ENCODE results near the gene DVL3. TPM values are rescaled to one million over a fixed set of nuclear protein-coding genes. Genes with fewer than 3 reads are reported as not detected.
"Not testable (repeated sequence)": the region's sequence is repeated elsewhere in the genome, so short reads cannot be mapped to it uniquely, and the experiment has no call there.

DVL3 gene
- 38.6 and 46.8 TPM in 2 replicates for total RNA-seq (2014; rRNA removed; shearing (Covaris generic))
- polyA plus RNA-seq (2015; cell fraction: cytosol; rRNA removed): 35.6 and 40.9 TPM in 2 replicates
- polyA plus RNA-seq (2015; cell fraction: nucleus; rRNA removed): 121 TPM in 2 replicates

DNA sequence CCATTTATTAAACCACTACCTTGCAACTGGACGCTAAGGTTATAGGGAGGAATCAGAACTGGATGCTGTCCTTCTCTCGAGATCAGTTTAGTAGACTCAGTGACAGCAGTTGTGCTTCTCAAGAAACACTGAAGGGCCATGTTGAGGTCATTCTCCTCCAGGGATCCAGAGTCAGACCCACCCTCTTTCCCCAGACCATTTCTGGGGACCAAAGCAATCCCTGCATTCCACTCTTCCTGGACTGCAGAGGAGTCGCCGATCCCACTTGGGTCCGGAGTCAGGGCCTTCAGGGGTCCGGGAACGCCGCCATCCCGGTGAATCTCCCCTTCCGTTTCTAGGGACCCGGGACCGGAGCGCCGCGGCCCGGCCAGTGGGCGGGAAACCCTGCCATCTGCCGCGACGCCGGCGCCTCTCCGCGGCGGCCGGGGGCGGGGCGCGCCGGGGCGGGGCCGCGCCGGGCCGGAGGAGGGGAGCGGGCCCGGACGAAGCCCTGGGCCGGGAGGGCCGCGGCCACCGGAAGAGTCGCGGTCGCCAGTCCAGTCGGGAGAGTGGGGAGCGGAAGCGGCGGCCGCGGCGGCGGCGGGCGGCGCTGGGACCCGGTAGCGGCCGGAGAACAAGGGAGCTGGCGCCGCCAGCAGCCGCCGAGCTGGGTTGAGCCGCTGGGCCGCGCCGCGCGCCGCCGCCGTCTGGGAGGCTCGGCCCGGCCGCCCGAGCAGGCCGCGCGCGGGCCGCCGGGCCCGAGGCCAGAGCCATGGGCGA lies at the start of gene DVL3:
TSS of gene DVL3 (plus strand) at position 493 of the 759 bp plus-strand sequence. CDS start at position 752, 259 bp downstream.
- peak; percentile 57 for DNase-seq (ENCODE audit: low read depth)

- peak; percentile 84 for DNase-seq (ENCODE audit: low read depth)
These were observed 44.9 kb upstream of the DVL3 start for GRCh38 chr3:184110316-184110725.

DNA sequence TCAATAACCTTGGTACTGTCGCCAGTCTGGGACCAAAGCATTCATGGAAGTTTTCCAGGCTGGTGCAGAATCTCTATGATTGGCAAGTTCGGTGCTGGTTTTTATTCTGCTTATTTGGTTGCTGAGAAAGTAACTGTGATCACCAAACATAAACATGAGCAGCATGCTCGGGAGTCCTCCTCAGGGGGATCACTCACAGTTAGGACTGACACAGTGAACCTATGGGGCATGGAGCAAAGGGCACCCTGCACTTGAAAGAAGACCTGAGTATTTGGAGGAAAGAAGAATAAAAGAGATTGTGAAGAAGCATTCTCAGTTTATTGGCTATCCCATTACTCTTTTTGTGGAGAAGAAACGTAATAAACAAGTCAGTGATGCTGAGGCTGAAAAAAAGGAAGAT lies 39.2 kb upstream of the DVL3 start:
- DNase-seq (ENCODE audit: low read depth): no peak

GRCh38 chr3:184117636-184118035 lies 37.5 kb upstream of the DVL3 start:
- peak; percentile 25 for DNase-seq (ENCODE audit: low read depth)

DNA sequence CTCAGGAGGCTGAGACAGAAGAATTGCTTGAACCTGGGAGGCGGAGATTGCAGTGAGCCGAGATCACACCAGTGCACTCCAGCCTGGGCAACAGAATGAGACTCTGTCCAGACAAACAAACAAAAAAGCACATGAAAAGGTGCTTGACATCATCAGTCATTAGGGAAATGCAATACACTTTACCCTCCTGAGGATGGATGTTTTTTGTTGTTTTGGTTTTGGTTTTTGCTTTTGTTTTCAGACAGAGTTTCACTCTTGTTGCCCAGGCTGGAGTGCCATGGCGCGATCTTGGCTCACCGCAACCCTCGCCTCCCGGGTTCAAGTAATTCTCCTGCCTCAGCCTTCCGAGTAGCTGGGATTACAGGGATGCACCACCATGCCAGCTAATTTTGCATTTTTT lies 34.1 kb upstream of the DVL3 start:
- DNase-seq (ENCODE audit: low read depth): not testable (repeated sequence)

- no peak for DNase-seq (ENCODE audit: low read depth)
These were observed 29.2 kb upstream of the DVL3 start for GRCh38 chr3:184126006-184126405.

DNA sequence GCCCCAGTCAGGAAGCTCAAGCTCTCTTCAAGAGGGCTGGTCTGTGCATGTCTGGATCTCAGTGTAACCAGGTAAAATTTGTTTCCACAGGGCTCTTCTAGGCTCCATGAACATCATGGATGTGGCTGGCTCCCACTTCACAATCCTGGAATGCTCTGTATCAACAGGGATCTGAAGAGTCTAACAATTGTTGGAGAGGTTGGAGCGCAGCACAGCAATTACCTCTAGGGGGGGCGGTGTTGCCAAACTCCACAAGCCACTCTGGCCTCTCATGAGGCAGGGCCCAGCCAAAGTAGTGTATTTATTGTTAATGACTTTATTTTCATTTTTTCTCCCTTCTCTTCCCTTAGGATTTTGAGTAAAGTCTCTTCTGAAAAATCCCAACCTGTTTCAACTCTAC lies 26.2 kb upstream of the DVL3 start:
- DNase-seq (ENCODE audit: low read depth): peak; percentile 52

GRCh38 chr3:184132945-184133344 lies 22.2 kb upstream of the DVL3 start:
- DNase-seq (ENCODE audit: low read depth): no peak

- DNase-seq (ENCODE audit: low read depth): peak; percentile 92
These were observed 21.1 kb upstream of the DVL3 start for GRCh38 chr3:184133840-184134745.

GRCh38 chr3:184134746-184135148 lies 20.4 kb upstream of the DVL3 start:
- DNase-seq (ENCODE audit: low read depth): no peak

DNA sequence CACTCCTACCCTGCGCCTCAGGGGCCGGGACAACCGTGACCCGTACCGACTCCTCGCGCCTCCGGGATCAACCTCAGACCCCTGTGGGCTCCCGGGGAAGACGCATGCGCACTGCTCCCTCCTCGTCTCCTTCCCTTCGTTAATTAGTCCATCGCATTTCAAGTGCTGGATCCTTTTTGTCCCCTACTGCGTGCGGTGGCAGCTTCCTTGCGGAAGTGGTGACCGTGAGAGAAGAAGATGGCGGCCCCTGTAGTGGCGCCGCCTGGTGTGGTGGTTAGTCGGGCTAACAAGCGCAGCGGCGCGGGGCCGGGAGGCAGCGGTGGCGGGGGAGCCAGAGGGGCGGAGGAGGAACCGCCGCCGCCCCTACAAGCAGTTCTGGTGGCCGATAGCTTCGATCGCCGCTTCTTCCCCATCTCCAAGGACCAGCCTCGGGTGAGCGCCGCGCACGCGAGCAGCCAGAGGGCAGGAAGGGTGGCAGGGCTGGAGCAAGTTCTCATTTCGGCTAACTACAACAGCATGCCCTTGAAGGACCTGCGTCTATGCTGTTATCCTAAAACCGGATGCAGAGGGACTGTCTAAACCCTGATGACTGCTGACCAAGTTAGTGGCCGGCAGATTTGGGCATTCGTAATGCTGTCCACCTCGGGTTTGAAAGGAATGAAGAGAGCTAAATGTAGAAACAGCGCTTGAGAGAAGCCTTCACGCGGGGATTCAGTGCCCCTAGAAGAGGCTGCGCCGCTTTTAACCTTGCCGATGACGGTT lies 19.8 kb upstream of the DVL3 start, which contains the start of gene EIF2B5:
TSS of gene EIF2B5 (plus strand) at position 210 of the 762 bp plus-strand sequence. CDS start at position 238, 28 bp downstream.
- DNase-seq (ENCODE audit: low read depth): peak; percentile 93

DNA sequence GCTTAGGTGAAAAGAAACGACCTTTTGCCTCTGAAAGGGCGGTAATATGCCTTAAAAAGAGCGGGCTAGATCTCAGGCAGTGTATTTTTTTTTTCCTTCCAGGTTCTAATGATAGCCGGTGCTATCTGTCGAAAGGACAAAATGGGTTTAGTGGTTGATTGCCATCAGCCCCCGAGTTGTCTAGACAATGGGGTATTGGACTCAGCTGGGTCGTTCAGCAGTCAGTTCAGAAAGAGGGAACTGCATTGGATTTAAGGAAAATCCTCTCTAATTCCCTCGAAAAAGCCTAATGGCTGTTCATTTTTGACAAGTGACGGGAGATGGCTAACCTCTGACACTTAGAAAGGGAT lies 19.3 kb upstream of the DVL3 start:
- no peak for DNase-seq (ENCODE audit: low read depth)

GRCh38 chr3:184140436-184140835 lies 14.7 kb upstream of the DVL3 start:
- DNase-seq (ENCODE audit: low read depth): no peak

- no peak for DNase-seq (ENCODE audit: low read depth)
These were observed 13.0 kb upstream of the DVL3 start for GRCh38 chr3:184142199-184142598.

DNA sequence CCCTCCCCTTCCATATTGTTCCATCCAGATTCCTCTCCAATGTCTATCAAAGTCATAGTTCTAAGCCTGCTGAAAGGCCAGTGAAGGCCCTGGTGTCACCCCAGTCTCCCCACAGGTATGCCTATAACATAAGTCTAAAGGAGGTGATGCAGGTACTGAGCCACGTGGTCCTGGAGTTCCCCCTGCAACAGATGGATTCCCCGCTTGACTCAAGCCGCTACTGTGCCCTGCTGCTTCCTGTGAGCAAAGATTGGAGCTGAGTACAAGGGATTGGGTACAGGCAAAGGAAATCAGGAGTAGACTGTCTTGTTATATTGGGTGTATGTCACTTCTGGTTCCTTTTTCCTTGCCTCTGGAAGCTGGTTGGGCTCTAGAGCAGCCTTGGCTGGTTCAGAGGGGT lies 11.8 kb upstream of the DVL3 start:
- DNase-seq (ENCODE audit: low read depth): no peak

GRCh38 chr3:184144505-184144904 lies 10.7 kb upstream of the DVL3 start:
- no peak for DNase-seq (ENCODE audit: low read depth)

DNA sequence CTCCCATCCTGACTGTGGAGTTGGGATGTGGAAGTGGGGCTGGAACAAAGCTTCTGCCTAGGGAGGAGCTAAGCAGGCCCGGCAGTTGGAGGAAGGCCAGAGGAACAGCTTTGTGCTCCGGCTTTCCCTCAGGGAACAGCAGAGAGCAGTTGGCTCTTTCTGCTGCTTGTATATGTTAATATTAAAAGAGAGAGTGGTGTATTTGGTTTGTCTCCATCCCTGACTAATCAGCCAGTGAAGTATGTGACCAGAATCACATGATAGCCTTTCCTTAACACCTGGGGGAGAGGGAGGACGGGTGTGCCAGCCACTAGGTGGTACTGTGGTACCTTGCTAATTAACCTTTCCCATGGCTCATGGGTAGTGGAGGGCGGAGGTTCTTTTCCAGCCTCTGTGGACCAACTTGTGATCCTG lies 10.1 kb upstream of the DVL3 start:
- DNase-seq (ENCODE audit: low read depth): peak; percentile 70

DNA sequence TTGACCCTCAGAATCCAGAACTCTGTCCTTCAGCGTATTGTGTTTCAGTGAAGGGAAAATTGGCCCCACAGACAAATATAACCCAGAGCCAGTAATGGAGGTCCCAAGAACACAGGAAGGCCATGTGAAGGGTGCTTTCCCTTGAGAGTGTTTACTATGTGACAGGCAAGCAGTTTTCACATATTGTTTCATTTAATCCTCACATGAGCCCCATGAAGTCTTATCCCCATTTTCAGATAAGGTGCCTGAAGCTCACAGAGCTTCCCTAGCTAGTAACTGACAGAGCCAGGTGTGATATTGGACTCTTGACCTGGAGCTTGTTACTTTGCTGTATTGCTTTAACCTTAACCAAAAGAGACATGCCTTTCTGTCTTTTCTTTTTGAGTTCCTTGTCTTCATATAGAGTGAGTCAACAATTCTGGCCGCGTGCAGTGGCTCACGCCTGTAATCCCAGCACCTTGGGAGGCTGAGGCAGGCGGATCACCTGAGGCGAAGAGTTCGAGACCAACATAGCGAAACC lies 9.4 kb upstream of the DVL3 start:
- no peak for DNase-seq (ENCODE audit: low read depth)

GRCh38 chr3:184148076-184148475 lies 7.1 kb upstream of the DVL3 start:
- DNase-seq (ENCODE audit: low read depth): no peak

- DNase-seq (ENCODE audit: low read depth): no peak
These were observed 6.1 kb upstream of the DVL3 start for GRCh38 chr3:184149123-184149522.

GRCh38 chr3:184149770-184150169 lies 5.4 kb upstream of the DVL3 start:
- not testable (repeated sequence) for DNase-seq (ENCODE audit: low read depth)

Data from HT1080 (cell line).